G401.6 (cell line): ENCODE results near the gene PLCB1.
"Not testable (repeated sequence)": the region's sequence is repeated elsewhere in the genome, so short reads cannot be mapped to it uniquely, and the experiment has no call there.

Experiments used
- FAIRE-seq: peaks from 2 replicates; lab custom pipeline; 2012; peaks lifted over from hg19 to GRCh38; lab: Jason Lieb, UNC

PLCB1 gene

DNA sequence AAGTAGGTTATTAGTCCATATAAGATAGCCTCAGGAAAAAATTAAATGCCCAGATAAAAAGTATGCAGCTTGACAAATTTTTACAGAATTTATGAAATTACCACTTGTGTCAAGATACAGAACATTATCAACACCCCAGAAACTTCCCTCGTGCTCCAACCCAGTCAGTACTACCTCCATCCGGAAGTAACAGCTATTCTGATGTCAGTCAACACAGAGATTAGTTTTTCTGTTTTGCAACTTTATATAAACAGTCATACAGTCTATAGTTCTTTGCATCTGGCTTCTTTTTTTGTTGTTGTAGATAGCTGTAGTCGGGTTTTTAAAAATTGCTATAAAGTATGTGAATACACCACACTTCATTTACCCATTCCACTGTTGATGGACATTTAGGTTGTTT lies 721.1 kb downstream of the PLCB1 start:
- not testable (repeated sequence) for FAIRE-seq

GRCh38 chr20:8853805-8854338 lies 721.8 kb downstream of the PLCB1 start:
- no peak for FAIRE-seq

DNA sequence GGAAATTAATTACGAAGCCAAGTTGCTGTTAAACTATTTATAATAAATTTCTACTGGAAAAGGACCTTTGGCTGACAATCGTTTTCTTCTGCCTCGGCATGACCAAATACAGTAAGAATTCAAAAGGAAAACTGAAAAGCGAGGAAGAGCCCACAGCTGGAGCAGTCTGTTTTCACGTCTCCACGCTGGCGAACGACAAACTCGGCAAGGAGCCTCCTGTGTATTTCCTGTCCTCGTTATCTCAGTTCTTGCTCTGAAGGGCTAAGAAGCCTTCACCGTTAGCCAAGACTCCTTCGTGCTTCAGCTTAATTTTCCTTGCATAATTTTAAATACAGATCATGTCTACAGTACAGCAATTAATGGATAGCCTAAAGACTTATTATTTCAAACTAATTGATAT lies 722.5 kb downstream of the PLCB1 start:
- no peak for FAIRE-seq

DNA sequence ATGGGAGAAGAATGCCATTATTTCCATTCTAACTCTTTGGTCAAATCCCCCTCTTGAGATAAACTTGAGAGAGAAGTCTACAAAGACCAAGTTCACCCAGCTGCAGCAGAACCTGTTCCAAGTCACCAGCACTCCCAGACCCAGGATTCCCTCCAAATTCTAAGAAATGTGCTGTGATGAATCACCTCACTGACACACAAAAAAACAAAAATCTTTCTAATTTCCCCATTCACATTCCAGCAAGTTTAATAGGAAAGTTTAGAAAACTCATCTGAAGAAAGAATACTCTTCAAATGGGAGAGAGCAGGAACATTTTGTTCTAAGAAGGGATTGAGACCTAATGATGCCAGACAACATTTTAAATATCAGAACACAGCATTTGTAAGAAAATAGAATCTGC lies 723.2 kb downstream of the PLCB1 start:
- no peak for FAIRE-seq

GRCh38 chr20:8856668-8857067 lies 724.6 kb downstream of the PLCB1 start:
- no peak for FAIRE-seq

DNA sequence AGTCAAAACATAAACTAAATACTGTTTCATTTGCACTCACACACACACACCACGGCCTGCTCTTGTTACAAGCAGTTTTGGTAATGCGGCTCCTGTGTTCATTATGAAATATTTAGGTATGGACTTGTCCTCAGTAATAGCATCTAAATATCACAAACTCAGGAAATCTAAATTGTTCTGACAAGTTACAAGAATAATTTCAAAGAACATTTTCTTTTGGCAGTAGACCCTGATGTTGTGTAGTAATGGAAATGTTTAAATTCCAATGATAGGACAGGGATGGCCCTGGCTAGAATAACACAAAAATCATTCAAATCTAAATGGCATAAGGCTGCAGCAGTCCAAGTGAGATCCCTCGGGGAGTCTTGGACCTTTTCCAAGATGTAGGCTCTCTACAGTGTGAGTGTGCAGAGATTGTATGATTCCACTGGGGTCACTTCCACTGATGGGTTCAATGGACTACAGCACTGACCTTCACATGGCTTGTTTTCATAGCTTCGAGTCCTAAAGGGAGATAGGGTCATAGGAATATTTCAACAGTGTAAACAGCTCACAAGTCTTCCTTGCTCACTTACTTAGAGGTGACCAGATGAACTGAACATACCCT lies 726.2 kb downstream of the PLCB1 start:
- no peak for FAIRE-seq

DNA sequence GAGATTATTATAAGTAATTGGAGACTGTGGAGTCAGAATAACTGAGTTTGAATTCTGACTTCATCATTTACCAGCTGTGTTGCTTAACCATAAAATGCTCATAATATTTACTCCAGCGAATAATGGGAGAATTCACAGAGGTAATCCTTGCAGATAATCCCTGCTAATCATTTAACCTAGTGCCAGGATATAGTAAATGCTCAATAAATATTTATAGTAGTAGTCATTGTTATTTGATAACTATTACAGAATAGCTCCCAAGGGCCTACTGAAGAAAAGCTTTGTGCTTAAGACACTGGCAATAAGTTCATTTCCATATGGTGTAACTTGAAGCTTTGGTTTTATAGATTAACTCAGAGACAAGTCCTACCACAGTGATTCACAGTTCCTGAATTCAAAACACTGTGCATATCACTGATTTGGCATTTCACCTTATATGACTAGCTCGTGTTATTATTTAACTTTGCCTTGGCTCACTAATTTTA lies 728.0 kb downstream of the PLCB1 start:
- no peak for FAIRE-seq

GRCh38 chr20:8862092-8862491 lies 730.0 kb downstream of the PLCB1 start:
- FAIRE-seq, result no peak

- no peak for FAIRE-seq
These were observed 733.6 kb downstream of the PLCB1 start for GRCh38 chr20:8865636-8866035.

DNA sequence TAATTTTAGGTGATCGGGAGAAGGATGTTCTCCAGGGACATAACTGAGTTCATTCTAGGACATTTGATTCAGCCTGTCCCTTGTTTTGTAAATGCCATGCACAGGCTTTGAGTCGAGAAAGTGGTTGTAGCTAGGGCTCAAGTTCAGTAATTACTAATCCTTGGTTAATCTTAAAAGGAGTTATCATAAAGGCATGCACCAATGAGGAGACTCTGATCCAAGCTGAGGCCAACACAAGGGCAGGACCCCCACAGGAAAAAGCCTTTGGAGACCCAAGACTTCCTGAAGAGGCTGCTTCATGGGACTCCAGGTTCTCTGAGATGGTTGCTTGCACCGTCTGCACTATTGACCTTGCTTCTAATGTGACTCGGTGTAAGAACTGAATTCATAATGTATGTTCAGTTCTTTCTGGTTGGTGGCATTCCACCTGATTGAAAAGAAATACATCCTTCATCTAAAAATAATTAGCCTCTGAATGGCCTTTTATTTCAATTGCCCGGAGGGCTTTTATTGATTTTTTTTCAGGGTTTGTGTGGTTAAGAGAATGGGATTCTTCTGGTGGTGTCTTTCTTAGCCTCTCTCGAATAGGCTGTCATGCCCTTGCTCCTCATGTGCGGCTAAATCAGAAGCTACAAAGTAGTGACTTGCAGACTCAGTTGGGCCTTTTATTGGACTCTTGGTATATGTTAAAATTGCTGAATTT lies 735.1 kb downstream of the PLCB1 start:
- FAIRE-seq, result no peak

GRCh38 chr20:8870652-8871051 lies 738.6 kb downstream of the PLCB1 start:
- FAIRE-seq, result no peak

DNA sequence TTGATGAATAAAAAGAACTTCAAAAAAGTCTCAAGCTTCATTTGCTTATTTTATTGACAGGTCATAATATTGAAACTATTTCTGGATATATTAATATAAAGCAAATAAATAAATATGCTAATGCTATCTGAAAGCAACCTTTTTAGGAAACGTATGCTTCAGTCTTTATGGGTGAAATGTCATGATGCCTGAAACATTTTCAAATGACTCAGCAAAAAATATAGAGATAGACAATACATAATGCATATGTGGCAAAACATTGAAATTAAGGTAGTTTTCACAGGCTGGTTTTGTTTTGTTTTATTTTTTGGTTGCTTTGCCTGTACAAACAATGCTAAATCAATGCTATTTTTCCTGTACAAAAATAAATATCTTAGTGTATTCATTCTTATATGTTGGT lies 742.4 kb downstream of the PLCB1 start:
- no peak for FAIRE-seq

GRCh38 chr20:8875586-8875985 lies 743.5 kb downstream of the PLCB1 start:
- FAIRE-seq, result no peak

DNA sequence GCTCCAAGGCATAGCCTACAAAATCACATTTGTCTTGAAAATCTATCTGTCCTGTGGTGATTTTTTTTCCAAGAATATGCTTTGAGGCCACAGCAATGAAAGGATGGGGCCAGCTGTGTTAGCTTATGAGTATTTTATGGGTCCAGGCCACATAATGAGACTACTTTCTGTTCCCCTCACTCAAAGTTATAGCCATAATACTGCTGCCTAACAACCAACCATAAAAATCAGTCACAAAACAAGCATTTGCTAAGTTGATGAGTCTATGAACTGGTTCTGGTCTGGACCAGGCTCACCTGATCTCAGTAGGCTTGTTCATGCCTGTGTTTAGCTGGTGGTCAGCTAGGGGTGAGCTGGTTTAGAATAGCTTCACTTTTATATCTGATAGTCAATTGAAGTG lies 744.3 kb downstream of the PLCB1 start:
- FAIRE-seq, result no peak

GRCh38 chr20:8877294-8877693 lies 745.2 kb downstream of the PLCB1 start:
- no peak for FAIRE-seq

DNA sequence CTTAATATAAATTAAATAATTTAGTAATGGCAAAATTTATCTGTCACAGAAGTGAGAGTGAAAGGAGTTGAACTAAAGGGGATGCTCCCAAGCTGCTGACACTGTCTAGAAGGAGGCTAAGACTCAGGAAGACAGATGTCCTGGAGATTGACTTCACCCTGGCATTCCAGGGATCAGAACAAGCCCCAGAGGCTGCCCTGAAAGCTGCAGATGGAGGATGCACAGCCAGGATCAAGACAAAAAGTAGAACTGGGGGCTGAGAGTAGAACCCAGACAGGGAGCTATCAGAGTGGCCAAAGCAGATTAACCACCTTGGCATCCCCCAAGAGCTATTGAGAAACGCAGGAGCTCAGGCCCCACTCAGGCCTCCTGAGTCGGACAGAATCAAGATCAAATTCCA lies 747.6 kb downstream of the PLCB1 start:
- no peak for FAIRE-seq

DNA sequence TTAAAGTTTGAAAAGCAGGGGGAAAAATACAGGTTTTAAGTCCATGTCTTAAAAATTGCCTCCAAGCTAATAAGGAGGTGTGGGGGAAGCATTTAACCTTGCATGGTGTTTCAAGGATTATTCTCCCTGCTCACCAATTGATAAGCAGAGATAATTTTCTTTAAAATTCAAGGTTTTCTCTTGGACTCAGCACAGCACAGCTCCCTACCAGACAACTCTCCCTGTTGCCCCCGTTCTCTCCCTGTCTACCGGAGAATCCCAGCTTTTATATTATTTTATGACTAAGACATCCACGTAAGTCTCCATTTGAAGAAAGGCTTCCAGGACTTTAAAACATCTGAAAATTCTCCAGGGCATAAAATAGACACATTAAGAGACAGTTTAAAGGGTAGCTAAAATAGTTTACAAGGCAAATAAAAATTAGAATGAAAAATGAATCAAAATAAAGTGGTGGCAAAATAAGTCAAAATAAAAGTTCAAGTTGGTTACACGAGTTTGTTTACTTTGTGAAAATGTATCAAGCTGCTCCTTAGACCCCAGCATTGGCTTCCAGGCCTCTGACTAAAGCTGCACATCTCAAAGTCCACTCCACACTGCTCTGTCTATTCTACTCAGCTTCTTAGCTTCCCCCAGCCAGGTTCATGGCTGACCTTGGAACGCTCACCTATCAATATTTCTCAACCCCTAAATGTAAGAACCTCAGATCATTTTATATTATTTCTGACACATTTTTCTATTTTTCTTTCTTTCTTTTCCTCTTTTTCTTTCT lies 748.2 kb downstream of the PLCB1 start:
- no peak for FAIRE-seq

- no peak for FAIRE-seq
These were observed 759.0 kb downstream of the PLCB1 start for GRCh38 chr20:8891039-8891438.

DNA sequence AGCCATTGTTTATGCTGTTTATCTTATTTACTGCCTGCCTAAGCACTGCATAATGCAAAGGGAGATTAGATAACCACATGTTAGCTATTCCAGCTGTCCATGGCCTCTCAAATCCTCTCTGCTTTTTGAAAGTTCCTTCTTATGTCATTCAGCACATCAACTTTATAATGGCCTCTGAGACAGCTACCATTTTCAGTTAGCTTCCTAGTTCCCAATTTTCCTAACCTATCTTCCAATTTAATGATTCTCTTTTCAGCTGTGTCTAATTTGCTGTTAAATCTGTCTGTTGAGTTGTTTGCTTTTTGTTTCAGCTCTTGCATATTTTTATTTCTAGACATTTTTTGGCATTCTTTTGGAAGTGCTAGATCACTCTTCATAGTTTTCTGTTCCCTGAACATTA lies 763.4 kb downstream of the PLCB1 start:
- no peak for FAIRE-seq

DNA sequence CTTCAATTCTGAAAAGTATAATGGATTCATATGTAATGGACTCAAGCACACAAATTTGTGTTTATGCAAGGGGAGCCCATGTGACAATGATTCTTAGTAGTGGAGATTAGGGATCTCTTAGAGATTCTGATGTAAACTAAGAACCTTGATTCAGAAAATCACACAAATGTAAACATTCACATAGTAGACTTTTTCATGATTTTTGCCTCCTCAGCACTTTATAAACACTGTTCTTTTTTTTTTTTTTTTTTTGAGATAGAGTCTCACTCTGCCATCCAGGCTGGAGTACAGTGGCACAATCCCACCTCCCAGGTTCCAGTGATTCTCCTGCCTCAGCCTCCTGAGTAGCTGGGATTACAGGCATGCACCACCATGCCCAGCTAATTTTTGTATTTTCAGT lies 766.8 kb downstream of the PLCB1 start:
- no peak for FAIRE-seq

- no peak for FAIRE-seq
These were observed 769.4 kb downstream of the PLCB1 start for GRCh38 chr20:8901237-8902025.
